ENCODE results near the gene RNF123.

The RNF123 gene

DNA sequence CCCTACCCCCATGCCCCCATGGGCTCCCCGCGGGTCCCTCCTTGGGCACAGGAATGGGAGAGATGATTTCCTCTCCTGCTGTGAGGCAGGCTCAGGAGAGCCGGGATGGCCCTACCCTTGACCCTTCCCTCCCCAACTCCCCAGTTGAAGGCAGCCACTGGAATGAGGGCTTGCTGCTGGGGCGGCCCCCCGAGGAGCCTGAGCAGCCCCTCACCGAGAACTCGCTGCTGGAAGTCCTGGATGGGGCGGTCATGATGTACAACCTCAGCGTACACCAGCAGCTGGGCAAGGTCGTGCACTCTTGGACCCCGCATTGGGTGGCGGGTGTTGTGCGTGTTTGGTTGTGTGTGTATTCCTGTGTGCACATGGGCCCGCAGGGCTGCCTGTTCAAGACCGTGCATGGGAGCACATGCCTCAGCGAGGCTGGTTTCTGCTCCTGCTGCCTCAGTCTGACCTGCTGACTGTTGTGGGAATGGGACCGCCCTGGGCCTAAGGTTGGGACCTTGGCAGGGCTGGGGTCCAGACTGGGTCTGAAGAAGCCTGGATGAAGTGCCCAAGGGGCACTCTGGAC, 16.1 kb downstream of the RNF123 start:
- DNase-seq = no peak

DNA sequence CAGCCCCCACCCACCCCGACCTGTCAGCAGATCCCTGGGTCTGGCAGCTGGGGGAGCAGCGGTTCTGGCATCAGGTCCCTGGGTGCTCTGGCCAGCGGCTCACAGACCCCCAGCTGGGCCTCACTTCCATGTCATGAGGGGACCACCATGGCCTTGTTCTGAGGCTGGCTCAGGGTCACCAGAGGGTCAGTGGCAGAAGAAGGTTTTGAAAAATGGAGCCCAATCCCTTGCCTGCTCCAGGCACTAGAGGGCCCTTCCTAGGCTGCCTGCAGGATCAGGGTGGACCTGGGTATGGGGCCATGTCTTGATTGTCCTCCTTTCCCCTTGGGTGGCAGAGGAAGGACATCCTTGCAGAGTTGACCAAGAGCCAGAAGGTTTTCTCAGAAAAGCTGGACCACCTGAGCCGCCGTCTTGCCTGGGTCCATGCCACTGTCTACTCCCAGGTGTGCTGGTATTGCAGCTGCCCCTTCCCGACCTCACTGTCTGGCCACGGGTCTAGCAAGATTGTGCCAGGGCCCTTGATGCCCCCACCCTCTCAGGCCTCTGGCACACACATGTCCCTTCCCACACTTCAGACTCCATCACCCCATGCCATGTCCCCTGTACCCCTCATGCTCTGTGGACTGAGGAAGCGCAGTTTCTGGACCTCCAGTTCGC, 17.2 kb downstream of the RNF123 start:
- no peak for DNase-seq

DNA sequence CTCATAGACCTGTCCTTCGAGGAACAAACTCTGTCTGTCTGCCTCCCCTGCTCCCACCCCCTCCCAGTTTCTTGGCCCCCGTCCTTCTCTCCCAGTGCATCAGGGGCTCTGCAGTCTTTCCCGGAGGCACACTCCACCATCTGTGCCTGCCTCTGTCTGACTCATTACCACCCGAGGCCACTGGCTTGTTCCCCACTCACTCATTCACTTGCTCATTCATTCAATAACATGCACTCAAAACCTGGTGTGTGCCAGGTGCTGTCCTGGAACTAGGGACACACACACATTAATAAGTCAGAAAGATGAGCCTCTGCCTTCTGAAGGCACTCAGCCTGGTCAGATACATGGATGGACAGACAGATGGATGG, 17.7 kb downstream of the RNF123 start:
- no peak for DNase-seq

DNA sequence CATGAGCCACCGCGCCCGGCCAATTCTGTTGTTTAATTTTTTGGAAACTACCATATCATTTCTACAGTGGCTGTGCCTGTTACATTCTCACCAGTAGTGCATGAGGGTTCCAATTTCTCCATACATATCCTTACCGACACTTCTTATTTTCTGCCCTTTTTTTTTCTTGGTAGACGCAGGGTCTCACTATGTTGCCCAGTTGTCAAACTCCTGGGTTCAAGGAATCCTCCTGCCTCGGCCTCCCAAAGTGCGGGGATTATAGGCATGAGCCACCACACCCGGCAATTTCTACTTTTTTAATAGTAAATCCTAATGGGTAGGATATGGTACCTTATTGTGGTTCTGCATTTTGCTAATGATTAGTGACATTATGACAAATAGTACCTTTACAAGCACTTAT, 20.5 kb downstream of the RNF123 start:
- no peak for DNase-seq

DNA sequence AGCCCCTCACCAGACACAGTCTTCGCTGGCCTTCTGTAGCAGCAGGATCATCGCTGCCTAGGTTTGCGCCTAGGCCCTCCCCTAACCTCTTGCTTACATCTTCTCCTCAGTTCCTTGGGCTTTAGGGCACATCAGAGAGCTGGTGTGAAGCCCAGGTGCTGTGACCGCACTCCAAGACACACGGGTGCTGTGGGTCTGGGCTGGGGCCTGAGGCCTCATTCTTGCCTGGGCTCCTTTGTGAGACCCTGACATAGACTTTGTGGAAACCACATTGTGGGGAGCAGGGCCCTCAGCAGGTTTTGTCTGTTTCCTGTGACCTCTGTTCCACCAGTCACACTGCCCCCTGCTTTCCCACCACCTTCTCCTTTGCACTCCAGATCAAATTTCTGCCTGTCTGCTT, 22.1 kb downstream of the RNF123 start:
- no peak for DNase-seq

DNA sequence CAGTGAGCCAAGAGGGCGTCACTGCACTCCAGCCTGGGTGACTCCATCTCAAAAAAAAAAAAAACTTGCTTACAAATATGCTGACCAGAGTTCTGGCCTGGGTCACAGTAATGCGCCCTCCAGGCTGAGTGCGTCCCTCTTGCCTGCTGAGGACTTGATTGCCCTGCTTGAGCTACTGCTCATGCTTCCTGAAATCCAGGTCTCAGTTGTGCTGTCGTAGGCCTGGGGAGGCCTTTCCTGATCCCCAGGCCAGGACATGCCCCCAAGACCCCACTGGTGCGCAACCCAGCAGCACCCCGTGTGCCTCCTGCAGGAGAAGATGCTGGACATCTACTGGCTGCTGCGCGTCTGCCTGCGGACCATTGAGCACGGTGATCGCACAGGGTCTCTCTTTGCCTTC, 22.8 kb downstream of the RNF123 start:
- no peak for DNase-seq

DNA sequence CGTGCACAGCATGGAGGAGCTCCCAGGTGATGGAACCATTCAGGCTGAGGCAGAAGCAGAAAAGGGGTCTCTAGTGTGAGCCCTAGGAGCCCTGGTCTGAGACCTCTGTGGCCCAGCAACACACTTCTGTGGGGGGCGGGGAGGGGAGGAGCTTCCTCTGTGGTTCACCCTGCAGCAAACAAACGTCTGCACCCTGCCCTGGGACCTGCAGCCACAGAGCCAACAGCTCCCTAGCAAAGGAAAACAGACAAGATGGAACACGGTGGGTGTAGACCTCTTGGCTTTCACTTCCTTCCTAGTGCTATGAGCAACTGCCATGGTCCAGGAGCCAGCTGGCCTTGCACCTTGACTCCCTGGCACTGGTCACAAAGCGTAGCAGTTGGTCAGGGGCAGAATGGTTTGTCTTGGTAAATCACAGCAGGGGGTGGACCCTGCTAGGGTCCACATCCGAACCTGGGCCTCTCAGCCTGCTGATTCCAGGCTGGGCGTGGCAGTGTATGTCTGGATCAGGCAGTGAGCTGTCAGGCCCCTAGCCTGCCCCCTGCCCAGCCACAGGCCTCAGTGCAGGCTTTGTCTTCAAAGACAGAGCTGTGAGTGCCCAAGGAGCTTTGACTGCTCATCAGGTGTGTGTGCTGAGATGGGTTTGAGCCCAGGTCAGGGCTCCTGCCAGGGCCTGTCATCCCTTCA, 23.4 kb downstream of the RNF123 start:
- no peak for DNase-seq

DNA sequence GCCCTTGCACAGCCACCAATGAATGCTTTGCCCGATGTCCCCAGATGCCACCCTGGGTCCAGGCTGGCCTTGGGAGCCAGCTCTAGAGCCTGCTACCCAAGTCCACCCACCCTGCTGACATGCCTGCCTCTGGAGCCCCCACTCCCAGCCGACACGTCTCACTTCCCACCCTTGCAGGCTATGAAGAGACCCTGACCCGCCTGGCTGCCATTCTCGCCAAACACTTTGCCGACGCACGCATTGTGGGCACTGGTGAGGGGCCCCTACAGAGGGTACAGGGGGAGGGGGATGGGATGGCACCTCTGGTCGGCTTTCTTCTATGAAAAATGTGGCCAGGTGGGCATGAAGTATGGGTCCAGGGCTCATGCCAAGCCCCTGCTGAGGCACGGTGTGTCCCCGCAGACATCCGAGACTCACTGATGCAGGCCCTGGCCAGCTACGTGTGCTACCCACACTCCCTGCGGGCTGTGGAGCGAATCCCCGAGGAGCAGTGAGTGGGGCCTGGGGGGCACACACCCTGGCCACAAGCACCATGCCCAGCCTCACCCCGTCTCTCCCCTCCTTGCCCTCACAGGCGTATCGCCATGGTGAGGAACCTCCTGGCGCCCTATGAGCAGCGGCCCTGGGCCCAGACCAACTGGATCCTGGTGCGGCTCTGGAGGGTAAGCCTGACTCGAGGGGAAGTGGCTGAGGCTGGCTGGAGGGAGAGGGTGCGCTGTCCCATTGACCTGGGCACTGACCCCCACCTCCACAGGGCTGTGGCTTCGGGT, 24.2 kb downstream of the RNF123 start:
- DNase-seq = no peak

DNA sequence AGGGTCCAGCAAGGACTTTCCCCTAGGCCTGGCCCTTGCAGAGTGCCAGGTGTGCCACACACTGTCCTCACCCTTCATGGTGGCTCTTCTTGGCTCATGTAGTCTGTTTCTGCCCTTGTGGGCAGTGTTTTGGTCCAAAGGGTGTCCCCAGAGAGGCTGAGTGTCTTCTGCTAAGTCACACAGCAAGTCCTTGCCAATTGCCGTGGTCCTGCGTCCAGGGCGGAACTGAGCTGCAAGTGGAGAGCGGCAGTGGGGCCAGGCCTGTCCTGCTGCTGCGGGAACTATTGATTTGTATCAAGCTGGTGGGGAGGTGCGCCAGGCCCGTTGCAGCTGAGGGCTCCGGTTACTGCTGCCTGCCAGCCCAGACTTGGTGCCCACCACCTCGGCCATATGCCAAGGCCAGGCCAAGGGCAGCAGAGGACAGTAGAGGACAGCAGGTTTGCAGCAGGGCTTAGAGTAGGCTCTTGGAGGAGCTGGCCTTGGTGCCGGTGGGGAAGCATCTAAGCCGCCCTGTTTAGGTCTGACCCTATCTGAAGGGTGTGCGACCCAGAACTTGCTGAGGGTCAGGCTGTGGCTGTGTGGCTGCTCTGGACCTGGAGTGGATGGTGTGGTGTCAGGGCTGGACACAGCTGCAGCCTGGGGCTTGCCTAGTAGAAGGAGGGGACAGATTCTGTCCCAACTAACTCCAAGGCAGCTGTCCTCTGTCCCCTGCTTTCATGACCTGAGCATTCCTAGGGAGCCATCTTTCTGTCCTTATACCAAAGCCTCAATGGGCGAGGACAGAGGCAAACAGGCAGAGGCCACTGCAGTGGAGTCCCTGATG, 25.6 kb downstream of the RNF123 start:
- no peak for DNase-seq

DNA sequence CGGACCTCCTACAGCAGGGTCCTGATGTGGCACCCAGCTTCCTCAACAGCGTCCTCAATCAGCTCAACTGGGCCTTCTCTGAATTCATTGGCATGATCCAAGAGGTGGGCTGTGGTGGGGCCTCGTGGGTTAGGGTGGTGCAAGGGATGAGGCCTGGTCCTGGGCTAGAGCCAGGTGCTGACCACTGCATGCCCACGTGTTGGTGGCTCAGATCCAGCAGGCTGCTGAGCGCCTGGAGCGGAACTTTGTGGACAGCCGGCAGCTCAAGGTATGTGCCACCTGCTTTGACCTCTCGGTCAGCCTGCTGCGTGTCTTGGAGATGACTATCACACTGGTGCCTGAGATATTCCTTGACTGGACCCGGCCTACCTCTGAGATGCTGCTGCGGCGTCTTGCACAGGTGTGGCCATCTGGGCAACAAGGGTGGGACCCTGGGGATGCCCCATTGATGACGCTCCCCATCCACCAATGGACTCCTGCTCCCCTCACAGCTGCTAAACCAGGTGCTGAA, 26.3 kb downstream of the RNF123 start:
- DNase-seq = no peak

DNA sequence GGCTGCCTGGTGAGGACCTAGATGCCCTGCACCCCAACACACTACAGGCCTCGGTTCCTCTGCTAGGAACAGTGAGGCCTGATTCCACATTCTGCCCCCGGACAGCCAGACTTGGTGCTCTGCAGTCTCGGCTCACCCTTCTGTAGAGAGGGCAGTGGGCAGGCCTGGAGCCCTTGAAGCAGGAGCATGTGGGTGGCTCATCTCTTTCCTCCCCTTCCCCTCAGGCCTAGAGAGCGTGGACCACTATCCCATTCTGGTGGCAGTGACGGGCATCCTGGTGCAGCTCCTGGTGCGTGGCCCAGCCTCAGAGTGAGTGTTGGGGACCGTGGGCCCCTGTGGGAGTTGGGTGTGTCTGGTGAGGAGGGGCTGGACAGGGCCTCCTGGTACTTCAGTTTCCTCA, 26.8 kb downstream of the RNF123 start:
- no peak for DNase-seq

DNA sequence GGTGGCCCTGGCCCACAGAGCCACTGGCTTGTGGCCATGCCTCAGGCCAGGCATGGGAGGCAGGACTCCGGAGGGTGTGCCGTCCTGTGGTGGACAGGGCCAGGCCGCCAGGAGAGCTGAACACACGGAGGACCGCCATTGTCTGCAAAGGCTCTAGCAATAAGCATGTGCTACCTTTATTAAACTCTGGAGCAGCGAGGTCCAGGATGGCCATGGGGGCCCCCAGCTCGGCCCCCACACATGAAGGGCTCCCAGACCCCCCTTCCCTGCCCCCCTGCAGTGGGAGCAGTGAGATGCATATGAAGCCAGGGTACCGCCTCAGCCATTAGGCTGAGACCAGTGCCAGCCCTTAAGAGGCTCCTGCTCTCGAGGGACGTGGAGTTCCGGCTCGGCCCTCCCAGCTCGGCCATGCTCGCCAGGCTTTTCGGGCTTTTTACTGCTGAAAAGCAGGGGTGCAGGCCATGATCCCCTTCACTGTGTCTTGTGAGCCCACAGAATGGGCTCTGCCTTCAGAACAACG, 27.4 kb downstream of the RNF123 start:
- no peak for DNase-seq

DNA sequence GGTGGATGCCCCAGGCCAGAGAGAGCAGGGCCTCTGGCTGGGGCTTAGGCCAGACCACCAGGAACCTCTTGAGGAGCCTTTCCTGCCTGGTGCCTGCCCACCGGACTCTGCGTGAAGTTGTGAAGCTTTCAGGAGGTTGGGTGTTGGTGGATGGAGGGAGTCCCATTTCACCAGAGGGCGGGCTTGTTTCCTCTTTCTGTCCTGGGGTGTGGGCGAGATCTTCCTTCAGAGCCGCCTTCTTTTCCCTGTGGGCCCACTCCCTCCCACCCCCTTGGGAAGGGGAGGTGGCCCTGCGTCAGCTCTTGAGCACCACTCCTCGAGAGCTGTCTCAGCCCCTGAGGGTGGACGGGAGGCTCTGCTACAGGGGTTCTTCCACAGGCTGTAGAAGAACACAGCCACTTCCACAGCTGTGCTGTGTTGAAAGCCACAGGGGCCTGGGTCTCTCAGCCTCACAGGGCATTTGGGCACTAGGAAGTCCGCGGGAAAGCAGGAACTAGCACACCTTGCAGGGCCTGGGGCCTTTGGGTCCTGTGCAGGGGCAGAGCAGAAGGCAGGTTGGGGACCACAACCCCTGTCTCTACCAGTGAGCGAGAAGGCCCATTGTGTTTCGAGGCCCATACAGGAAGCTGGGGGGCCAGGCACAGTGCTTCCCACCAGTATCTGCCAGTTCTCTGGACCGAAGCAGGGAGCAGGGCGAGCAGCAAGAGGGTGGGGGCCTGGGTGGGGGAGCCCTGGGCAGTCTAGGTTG, 28.0 kb downstream of the RNF123 start:
- DNase-seq = no peak

DNA sequence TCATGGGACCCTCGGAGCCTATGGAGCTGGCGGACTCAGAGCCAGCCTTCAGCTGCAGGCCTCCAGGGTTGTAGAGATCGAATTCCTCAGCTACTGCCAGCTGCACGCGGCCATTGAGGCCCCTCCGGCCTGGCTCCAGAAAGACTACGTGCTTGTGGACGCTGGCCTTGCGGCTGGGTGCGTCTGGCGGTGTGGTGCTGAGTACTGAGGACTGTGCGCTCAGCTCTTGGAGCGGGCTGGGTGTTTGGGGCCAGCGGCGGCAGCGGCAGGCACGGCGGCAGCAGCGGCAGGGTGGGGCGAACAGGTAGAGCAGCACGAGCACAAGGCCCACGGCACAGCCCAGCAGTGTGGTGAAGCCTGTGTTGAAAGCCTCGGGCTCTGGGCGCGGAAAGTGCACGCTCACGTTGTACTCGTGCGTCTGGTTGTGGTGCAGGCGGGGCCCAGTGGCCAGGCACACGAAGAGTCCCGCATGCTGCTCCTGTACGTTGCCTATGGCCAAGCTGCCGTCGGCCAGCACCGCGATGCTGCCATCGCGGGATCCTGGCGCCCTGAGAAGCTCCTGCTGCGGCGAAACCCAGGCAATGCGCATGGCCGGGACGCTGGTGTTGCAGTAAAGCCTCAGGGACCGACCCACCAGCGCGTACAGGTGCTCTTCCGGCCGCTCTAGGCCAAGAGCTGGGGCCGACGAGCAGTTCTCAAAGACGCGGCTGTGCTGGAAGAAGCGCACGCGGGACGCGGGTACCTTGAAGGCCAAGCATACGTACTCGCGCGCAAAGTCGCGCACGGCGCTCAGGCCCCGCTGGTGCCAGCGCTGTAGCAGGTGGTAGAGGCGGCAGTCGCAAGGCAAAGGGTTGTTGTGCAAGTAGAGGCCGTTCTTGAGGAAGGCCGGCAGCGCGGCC, 28.9 kb downstream of the RNF123 start:
- no peak for DNase-seq

DNA sequence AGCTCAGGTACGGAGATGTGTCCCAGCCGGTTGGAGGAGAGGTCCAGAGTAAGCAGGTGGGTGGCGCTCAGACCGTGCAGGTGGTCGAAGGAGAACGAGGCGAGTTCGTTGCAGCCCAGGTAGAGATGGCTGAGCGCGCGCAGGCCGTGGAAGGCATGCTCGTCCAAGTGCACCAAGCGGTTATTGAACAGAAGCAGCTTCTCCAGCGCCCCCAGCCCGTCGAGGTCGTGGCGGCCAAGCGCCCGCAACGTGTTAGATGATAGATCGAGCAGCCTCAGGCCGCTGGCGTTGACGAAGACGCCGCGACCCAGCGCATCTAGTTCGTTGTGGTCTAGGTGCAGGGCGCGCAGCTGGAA, 29.5 kb downstream of the RNF123 start:
- DNase-seq = no peak

DNA sequence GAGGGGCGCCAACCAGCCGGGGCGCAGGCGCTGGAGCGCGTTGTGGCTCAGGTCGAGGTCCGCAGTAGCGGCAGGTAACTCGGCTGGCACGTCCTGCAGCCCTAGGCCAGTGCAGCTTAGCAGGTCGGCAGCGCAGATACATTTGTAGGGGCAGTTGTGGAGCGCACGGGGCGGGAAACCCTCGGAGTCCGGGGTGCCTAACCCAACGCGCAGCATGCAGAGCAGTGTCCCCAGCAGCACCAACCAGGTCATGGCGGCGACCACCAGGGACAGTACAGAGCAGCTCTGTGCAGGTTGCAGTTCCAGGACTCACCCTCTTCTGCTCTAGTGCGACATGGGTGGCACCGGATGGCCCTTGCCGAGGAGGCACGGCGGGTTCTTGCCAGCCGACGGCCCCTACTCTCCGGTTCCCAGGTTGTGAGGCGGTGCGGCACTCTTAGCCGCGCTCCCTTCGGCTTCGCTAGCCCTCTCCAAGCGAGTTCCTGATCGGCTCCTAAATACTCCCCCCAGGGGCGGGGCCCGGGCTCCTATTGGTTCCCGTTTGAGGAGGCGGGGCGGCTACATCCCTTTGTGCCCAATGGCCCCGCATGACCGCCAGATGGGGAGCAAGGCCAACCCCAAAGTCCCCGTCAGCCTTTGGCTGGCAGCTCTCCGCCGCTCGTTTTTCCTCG, 30.0 kb downstream of the RNF123 start, which contains the start of gene AMIGO3:
TSS of gene AMIGO3 (minus strand) at position 471 of the 671 bp plus-strand sequence. CDS start at position 252, 219 bp downstream.
- peak; percentile 92 for DNase-seq

DNA sequence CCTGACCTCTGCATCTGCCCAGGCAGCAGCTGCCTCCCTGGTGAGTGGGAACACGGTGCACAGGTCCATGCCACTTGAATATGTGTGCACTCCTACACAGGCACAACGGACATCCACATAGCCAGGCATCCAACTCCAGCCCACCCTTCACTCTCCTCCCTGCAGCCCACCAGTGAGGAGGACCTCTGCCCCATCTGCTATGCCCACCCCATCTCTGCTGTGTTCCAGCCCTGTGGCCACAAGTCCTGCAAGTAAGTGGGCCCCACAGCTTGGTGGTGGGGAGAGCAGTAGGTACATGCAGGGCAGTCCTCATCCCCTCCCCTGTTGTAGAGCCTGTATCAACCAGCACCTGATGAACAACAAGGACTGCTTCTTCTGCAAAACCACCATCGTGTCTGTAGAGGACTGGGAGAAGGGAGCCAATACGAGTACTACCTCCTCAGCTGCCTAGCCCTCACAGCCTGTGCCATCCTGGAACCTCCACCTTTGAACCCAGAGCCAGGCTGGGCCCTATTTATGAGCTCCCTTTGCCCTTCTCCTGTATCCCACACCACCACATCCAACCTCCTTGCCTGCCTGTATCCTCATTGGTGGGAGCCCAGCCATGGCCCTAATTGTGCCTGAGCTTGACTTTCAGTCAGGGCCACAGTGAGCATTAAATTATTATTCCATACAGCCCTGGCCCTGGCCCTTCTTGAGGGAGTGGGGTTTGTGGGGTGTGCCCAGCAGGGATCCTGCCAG, 31.7 kb downstream of the RNF123 start:
- no peak for DNase-seq

DNA sequence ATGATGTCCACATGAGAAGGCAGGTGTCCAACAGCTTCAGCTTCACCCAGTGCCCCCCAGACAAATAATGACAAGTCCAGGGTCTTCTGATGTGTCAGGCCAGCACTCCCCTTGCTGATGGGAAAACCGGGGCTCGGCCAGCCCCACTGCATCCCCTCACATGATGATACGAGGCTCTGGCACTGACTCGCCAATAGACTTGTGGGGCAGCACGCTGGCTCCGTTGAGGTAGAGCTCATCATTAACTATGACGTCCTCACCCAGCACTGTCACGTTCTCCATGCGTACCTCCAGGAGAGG, 32.2 kb downstream of the RNF123 start:
- no peak for DNase-seq

Data from fibroblast of upper back skin (primary cell).